Measurements from ENCODE around the gene LMAN1. TPM values are rescaled to one million over a fixed set of nuclear protein-coding genes. Genes with fewer than 3 reads are reported as not detected.

The LMAN1 gene
- total and polyA plus RNA-seq, 2 of the 4 experiments (the other 2 are of a cell fraction): 83.1 to 213 TPM

GRCh38 chr18:59305295-59305694, 53.8 kb downstream of the LMAN1 start:
- H3K4me1 ChIP-seq (ENCODE audit: control insufficient read depth, insufficient read depth, low read length): peaks cover 2% of the 10 kb centered on the region; the same call in 1 of the 2 replicates
- H3K4me3 ChIP-seq (ENCODE audit: insufficient read depth, low read depth, low read length): no peak overlapping the region
- in situ Hi-C loops (cut with MboI; ENCODE audit: low sequenced_read_pairs) (loop anchor here (5.0 kb wide), 1 partner anchor 92 kb away; no protein-coding TSS in a partner anchor), intact Hi-C loops (cut with micrococcal nuclease) (no loop called here), dilution Hi-C loops (cut with HindIII; ENCODE audit: low sequenced_read_pairs, unreplicated experiment) (no loop called here)
- no peak overlapping the region for H3K56ac ChIP-seq (ENCODE audit: extremely low read depth, insufficient read depth, low read length)
- no peak overlapping the region for H2BK5ac ChIP-seq (ENCODE audit: low read depth, low read length, poor library complexity, severe bottlenecking)
- H3K18ac ChIP-seq (ENCODE audit: low read depth, low read length): no peak overlapping the region
- H3K23ac ChIP-seq (ENCODE audit: low read depth, low read length): no peak overlapping the region
- H4K91ac ChIP-seq (ENCODE audit: insufficient read depth, low read depth, low read length): no peak overlapping the region
- no peak overlapping the region for H2AK5ac ChIP-seq (ENCODE audit: low read depth, low read length)
- H3K9ac ChIP-seq (ENCODE audit: low read depth, low read length): no peak overlapping the region
- no peak overlapping the region for H2AFZ ChIP-seq (replicated peaks; ENCODE audit: low read length, poor library complexity)
- H2BK15ac ChIP-seq (ENCODE audit: low read depth, low read length): no peak overlapping the region
- no peak overlapping the region for H3K4ac ChIP-seq (ENCODE audit: low read depth, low read length)
- H3K14ac ChIP-seq (replicated peaks; ENCODE audit: low read depth, low read length): no peak overlapping the region
- no peaks in the 10 kb centered on the region for H3K9me3 ChIP-seq (ENCODE audit: control insufficient read depth, insufficient read depth, low read length)
- H3K4me2 ChIP-seq (ENCODE audit: low read depth, low read length): no peak overlapping the region
- ATAC-seq (ENCODE audit: low read depth) (no peak), DNase-seq (no peak)
- ChIA-PET CTCF (no interaction called here), POLR2A (ENCODE audit: unreplicated experiment) (no interaction called here)
- no peak overlapping the region for H3K27ac ChIP-seq (ENCODE audit: insufficient read depth, low read length)
- BruUV-seq (replicated peaks): no TSS peak
- no peak overlapping the region for H2AK9ac ChIP-seq (replicated peaks; ENCODE audit: low read depth, low read length, poor library complexity)
- peaks cover 59% of the 10 kb centered on the region for H3K27me3 ChIP-seq (ENCODE audit: control insufficient read depth, insufficient read depth, low read length)
- H4K20me1 ChIP-seq (ENCODE audit: insufficient read depth, low read length): no peaks in the 10 kb centered on the region
- H3K9me1 ChIP-seq (ENCODE audit: insufficient read depth, low read length): no peaks in the 10 kb centered on the region
- no peak overlapping the region for H2BK20ac ChIP-seq (ENCODE audit: low read depth, low read length)
- H2BK120ac ChIP-seq (ENCODE audit: low read depth, low read length): no peak overlapping the region
- H3K79me1 ChIP-seq (ENCODE audit: low read depth in 1 of 2, low read length in 2 of 2): no peaks in the 10 kb centered on the region
- 70% methylated on average over 3 of the region's 4 CpGs; no CpG with 5 or more reads in 1 of the 2 experiments for WGBS, 2 experiments (ENCODE audit: extremely low coverage in 2 of 2, insufficient read length in 1 of 2)
- H3K36me3 ChIP-seq (ENCODE audit: control insufficient read depth, insufficient read depth, low read length): no peaks in the 10 kb centered on the region
- no peak overlapping the region for H4K8ac ChIP-seq (ENCODE audit: low read depth in 2 of 2, low read length in 2 of 2)
- TF ChIP-seq USF2 (IDR thresholded peaks at IDR 0.05; ENCODE audit: low read depth, low read length): no peak
- no peak for TF ChIP-seq CTCF (conservative IDR thresholded peaks at IDR 0.05; ENCODE audit: low read depth, low read length)
- TF ChIP-seq CHD1 (IDR thresholded peaks at IDR 0.05; ENCODE audit: low read depth, low read length): no peak
- no peak for TF ChIP-seq MAFK (IDR thresholded peaks at IDR 0.05; ENCODE audit: low read depth, low read length)
- no peak for TF ChIP-seq FOS (IDR thresholded peaks at IDR 0.05; ENCODE audit: low read depth, low read length)
- no peak for TF ChIP-seq BHLHE40 (IDR thresholded peaks at IDR 0.05; ENCODE audit: low read depth, low read length)
- TF ChIP-seq MXI1 (IDR thresholded peaks at IDR 0.05; ENCODE audit: borderline replicate concordance, low read depth, low read length): no peak
- TF ChIP-seq CEBPB (IDR thresholded peaks at IDR 0.05; ENCODE audit: low read depth, low read length): no peak
- no peak for TF ChIP-seq SMC3 (IDR thresholded peaks at IDR 0.05; ENCODE audit: low read depth, low read length)
- TF ChIP-seq NFE2L2 (IDR thresholded peaks at IDR 0.05; ENCODE audit: low read depth, low read length): no peak; the same call in 1 of the 2 replicates
- no peak for TF ChIP-seq POLR2A (IDR thresholded peaks at IDR 0.05; ENCODE audit: low read depth, low read length)
- TF ChIP-seq MAZ (IDR thresholded peaks at IDR 0.05; ENCODE audit: borderline replicate concordance, low read depth, low read length): no peak
- no peak for TF ChIP-seq RFX5 (IDR thresholded peaks at IDR 0.05; ENCODE audit: low read depth, low read length)
- H4K5ac ChIP-seq (ENCODE audit: low read depth, low read length): no peak overlapping the region
